ENCODE results near the gene NWD2. TPM values are rescaled to one million over a fixed set of nuclear protein-coding genes. Genes with fewer than 3 reads are reported as not detected.

NWD2 gene
- total RNA-seq, 1 experiment from 2014 or later, result not detected

GRCh38 chr4:37476691-37477090 lies 232.1 kb downstream of the NWD2 start (continued):
- TF ChIP-seq POLR2AphosphoS5 (IDR thresholded peaks at IDR 0.05; ENCODE audit: low read depth, low read length) (no peak), EGR1 (IDR thresholded peaks at IDR 0.05; ENCODE audit: low read depth) (no peak), ELF1 (IDR thresholded peaks at IDR 0.05; ENCODE audit: borderline replicate concordance, low read depth) (no peak), ZNF274 (IDR thresholded peaks at IDR 0.05; ENCODE audit: low read depth, low read length) (no peak), CEBPB (IDR thresholded peaks at IDR 0.05; ENCODE audit: low read depth) (no peak)

- H3K4me3 ChIP-seq (replicated peaks in 1 of 2; ENCODE audit: low read depth in 1 of 2, low read length in 2 of 2), result no peak overlapping the region
- no peak overlapping the region for H3K4me2 ChIP-seq (ENCODE audit: low read length)
- intact Hi-C loops (cut with micrococcal nuclease), result no loop called here
- DNase-seq (ENCODE audit: low read depth, low spot score), result no peak
- H2AFZ ChIP-seq (ENCODE audit: low read depth, low read length, poor library complexity, severe bottlenecking), result no peak overlapping the region
- H3K9me3 ChIP-seq (ENCODE audit: control insufficient read depth in 1 of 2, insufficient read depth in 1 of 2, low read depth in 1 of 2, low read length in 2 of 2), result no peaks in the 10 kb centered on the region
- H3K27me3 ChIP-seq (ENCODE audit: insufficient read depth, low read length), result no peaks in the 10 kb centered on the region
- H4K20me1 ChIP-seq (ENCODE audit: insufficient read depth), result no peaks in the 10 kb centered on the region
- H3K27ac ChIP-seq (ENCODE audit: low read depth, low read length), result no peak overlapping the region
- TF ChIP-seq CEBPB (IDR thresholded peaks at IDR 0.05; ENCODE audit: low read depth) (no peak), POLR2A (IDR thresholded peaks at IDR 0.05; ENCODE audit: borderline replicate concordance, extremely low read depth, insufficient read depth, insufficient read length) (no peak), EGR1 (IDR thresholded peaks at IDR 0.05; ENCODE audit: low read depth) (no peak), SRF (IDR thresholded peaks at IDR 0.05; ENCODE audit: low read depth) (no peak), ELF1 (IDR thresholded peaks at IDR 0.05; ENCODE audit: borderline replicate concordance, low read depth) (no peak), ZFX (IDR thresholded peaks at IDR 0.05) (no peak), JUND (IDR thresholded peaks at IDR 0.05) (no peak), EZH2 (IDR thresholded peaks at IDR 0.05) (no peak), MAX (IDR thresholded peaks at IDR 0.05) (no peak), TCF7L2 (IDR thresholded peaks at IDR 0.05; ENCODE audit: borderline replicate concordance, extremely low read depth, insufficient read depth, insufficient read length) (no peak), ZNF274 (IDR thresholded peaks at IDR 0.05; ENCODE audit: low read depth, low read length) (no peak), SP1 (IDR thresholded peaks at IDR 0.05; ENCODE audit: low read depth) (no peak), YY1 (IDR thresholded peaks at IDR 0.05; ENCODE audit: extremely low read depth, insufficient replicate concordance, low read depth, low read length) (no peak), CBX3 (IDR thresholded peaks at IDR 0.05; ENCODE audit: low read depth) (no peak), ATF3 (IDR thresholded peaks at IDR 0.05) (no peak), CTCF (IDR thresholded peaks at IDR 0.05 in 2 of 3, conservative IDR thresholded peaks at IDR 0.05 in 1 of 3; ENCODE audit: borderline replicate concordance in 1 of 3, insufficient read depth in 1 of 3, low read depth in 2 of 3, low read length in 2 of 3) (no peak)
- no peaks in the 10 kb centered on the region for H3K4me1 ChIP-seq (ENCODE audit: control insufficient read depth in 1 of 2, insufficient read depth in 2 of 2, low read length in 2 of 2)
- no peaks in the 10 kb centered on the region for H3K36me3 ChIP-seq (ENCODE audit: control insufficient read depth in 1 of 2, insufficient read depth in 2 of 2, low read length in 2 of 2)
- no TSS peak for BruUV-seq (replicated peaks)
- H3K79me2 ChIP-seq (ENCODE audit: insufficient read depth, low read length), result no peaks in the 10 kb centered on the region
- ChIA-PET CTCF (no interaction called here), POLR2A (no interaction called here), RAD21 (ENCODE audit: low non-redundant PET in 1 of 2, low total read pairs in 2 of 2, uncharacterized antibody in 2 of 2, unreplicated experiment in 2 of 2) (no interaction called here)
- H3K9me2 ChIP-seq (ENCODE audit: insufficient read depth), result no peaks in the 10 kb centered on the region
- H3K9ac ChIP-seq (ENCODE audit: low read length), result no peak overlapping the region
- no peak for ATAC-seq
These were observed 232.6 kb downstream of the NWD2 start for GRCh38 chr4:37477126-37477525.

Data from HCT116 (cell line).